ENCODE measurements around the gene MRPS27. TPM values are rescaled to one million over a fixed set of nuclear protein-coding genes. Genes with fewer than 3 reads are reported as not detected.

The MRPS27 gene
- total and polyA plus RNA-seq, 2 of the 13 experiments (the other 11 are each of a cell fraction or from before 2014, with no cell fraction given) = 71.8 to 115 TPM

- TF ChIP-seq PREB (CRISPR knock-in tag; IDR thresholded peaks at IDR 0.05) = no peak
- TF ChIP-seq RFX3 (CRISPR knock-in tag; IDR thresholded peaks at IDR 0.05) = no peak
- TF ChIP-seq TCF12 (IDR thresholded peaks at IDR 0.05) = no peak
- peak; percentile 94 for TF ChIP-seq TCF12 (CRISPR knock-in tag; IDR thresholded peaks at IDR 0.05)
- TF ChIP-seq ZNF20 (CRISPR knock-in tag; IDR thresholded peaks at IDR 0.05) = peak; percentile 55; the same call in 1 of the 2 replicates
- TF ChIP-seq ZBTB38 (CRISPR knock-in tag; IDR thresholded peaks at IDR 0.05) = peak; percentile 95
- 0 out of 2 replicates have a peak, but pooled peaks have one; percentile 53 for TF ChIP-seq CREBL2 (CRISPR knock-in tag; IDR thresholded peaks at IDR 0.05; ENCODE audit: borderline replicate concordance)
- TF ChIP-seq MAFF (IDR thresholded peaks at IDR 0.05; ENCODE audit: low read depth, low read length) = no peak
- peak; percentile 93 for TF ChIP-seq MAX (IDR thresholded peaks at IDR 0.05)
- no peak for TF ChIP-seq KLF9 (CRISPR knock-in tag; IDR thresholded peaks at IDR 0.05; ENCODE audit: low read depth)
- TF ChIP-seq TOPORS (CRISPR knock-in tag; IDR thresholded peaks at IDR 0.05) = peak; percentile 99
- TF ChIP-seq, protein P1, sequence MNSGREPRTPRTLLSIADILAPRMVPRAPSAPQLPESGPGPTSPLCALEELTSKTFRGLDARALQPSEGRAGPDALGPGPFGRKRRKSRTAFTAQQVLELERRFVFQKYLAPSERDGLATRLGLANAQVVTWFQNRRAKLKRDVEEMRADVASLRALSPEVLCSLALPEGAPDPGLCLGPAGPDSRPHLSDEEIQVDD (CRISPR knock-in tag; IDR thresholded peaks at IDR 0.05; ENCODE audit: borderline replicate concordance) = no peak
- peak; percentile 77; the same call in 1 of the 2 replicates for TF ChIP-seq ZNF558 (CRISPR knock-in tag; IDR thresholded peaks at IDR 0.05; ENCODE audit: borderline replicate concordance)
- 0 out of 2 replicates have a peak, but pooled peaks have one; percentile 26 for TF ChIP-seq ZNF616 (CRISPR knock-in tag; IDR thresholded peaks at IDR 0.05; ENCODE audit: low read depth)
- TF ChIP-seq, protein P2, sequence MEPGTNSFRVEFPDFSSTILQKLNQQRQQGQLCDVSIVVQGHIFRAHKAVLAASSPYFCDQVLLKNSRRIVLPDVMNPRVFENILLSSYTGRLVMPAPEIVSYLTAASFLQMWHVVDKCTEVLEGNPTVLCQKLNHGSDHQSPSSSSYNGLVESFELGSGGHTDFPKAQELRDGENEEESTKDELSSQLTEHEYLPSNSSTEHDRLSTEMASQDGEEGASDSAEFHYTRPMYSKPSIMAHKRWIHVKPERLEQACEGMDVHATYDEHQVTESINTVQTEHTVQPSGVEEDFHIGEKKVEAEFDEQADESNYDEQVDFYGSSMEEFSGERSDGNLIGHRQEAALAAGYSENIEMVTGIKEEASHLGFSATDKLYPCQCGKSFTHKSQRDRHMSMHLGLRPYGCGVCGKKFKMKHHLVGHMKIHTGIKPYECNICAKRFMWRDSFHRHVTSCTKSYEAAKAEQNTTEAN (CRISPR knock-in tag; conservative IDR thresholded peaks at IDR 0.05) = peak; percentile 48; the same call in 1 of the 2 replicates
- peak; percentile 94 for TF ChIP-seq YEATS4 (CRISPR knock-in tag; IDR thresholded peaks at IDR 0.05; ENCODE audit: borderline replicate concordance)
- peak; percentile 24 for TF ChIP-seq PHF5A (CRISPR knock-in tag; IDR thresholded peaks at IDR 0.05; ENCODE audit: low read depth, unreplicated experiment)
- peak; percentile 52; the same call in 1 of the 2 replicates for TF ChIP-seq JUND (CRISPR knock-in tag; IDR thresholded peaks at IDR 0.05)
- TF ChIP-seq MLX (CRISPR knock-in tag; IDR thresholded peaks at IDR 0.05) = no peak; the same call in 1 of the 2 replicates
- no peak for TF ChIP-seq SMAD9 (CRISPR knock-in tag; IDR thresholded peaks at IDR 0.05)
- peak; percentile 78; the same call in 1 of the 2 replicates for TF ChIP-seq SATB2 (CRISPR knock-in tag; IDR thresholded peaks at IDR 0.05)
- no peak for TF ChIP-seq SETDB1 (CRISPR knock-in tag; IDR thresholded peaks at IDR 0.05; ENCODE audit: borderline replicate concordance)
- TF ChIP-seq HNRNPUL1 (IDR thresholded peaks at IDR 0.05; ENCODE audit: low read depth, low read length) = peak; percentile 37; the same call in 1 of the 2 replicates
- peak; percentile 80; the same call in 1 of the 2 replicates for TF ChIP-seq ZNF619 (CRISPR knock-in tag; IDR thresholded peaks at IDR 0.05)
These were observed 11.8 kb downstream of the MRPS27 start (continued) for GRCh38 chr5:72307968-72308852.

Data from HepG2 (cell line).